ENCODE data around the gene SLC22A23. TPM values are rescaled to one million over a fixed set of nuclear protein-coding genes. Genes with fewer than 3 reads are reported as not detected.

Gene SLC22A23
- total and polyA plus RNA-seq, 2 experiments from 2014 or later, result 6.1 to 38.3 TPM

GRCh38 chr6:3358413-3359100 is 98.3 kb downstream of the SLC22A23 start:
- Mint-ChIP-seq H3K4me1 (peaks cover 70% of the 10 kb centered on the region), H3K36me3 (ENCODE audit: low read depth) (peaks cover 15% of the 10 kb centered on the region), H3K9me3 (peaks cover 3% of the 10 kb centered on the region; the same call in 1 of the 3 replicates), H3K27ac (peak overlapping the region; percentile 60), H3K27me3 (ENCODE audit: insufficient read depth, low read depth, poor library complexity) (peaks cover 23% of the 10 kb centered on the region), H3K4me3 (no peak overlapping the region)
- peaks cover 4% of the 10 kb centered on the region; the same call in 1 of the 2 replicates for H4K20me1 ChIP-seq (replicated peaks; ENCODE audit: insufficient read depth)
- 0 out of 2 replicates have a peak overlapping the region, but pooled peaks have one; percentile 92 for H3K27ac ChIP-seq (ENCODE audit: low read depth)
- peaks cover 28% of the 10 kb centered on the region for H3K4me1 ChIP-seq (ENCODE audit: insufficient read depth)
- H3K27me3 ChIP-seq (ENCODE audit: insufficient read depth), result no peaks in the 10 kb centered on the region
- TF ChIP-seq CTCF (conservative IDR thresholded peaks at IDR 0.05; ENCODE audit: low read depth in 2 of 2) (no peak), ETS1 (IDR thresholded peaks at IDR 0.05) (no peak), ZNF331 (CRISPR knock-in tag; IDR thresholded peaks at IDR 0.05; ENCODE audit: low read depth) (no peak), STAT1 (IDR thresholded peaks at IDR 0.05; ENCODE audit: unreplicated experiment) (no peak), ZNF114 (CRISPR knock-in tag; IDR thresholded peaks at IDR 0.05) (no peak), REST (IDR thresholded peaks at IDR 0.05; ENCODE audit: unreplicated experiment) (no peak), POLR2AphosphoS5 (IDR thresholded peaks at IDR 0.05; ENCODE audit: low read depth) (no peak), CREB1 (CRISPR knock-in tag; IDR thresholded peaks at IDR 0.05; ENCODE audit: low read depth) (no peak), EZH2phosphoT487 (IDR thresholded peaks at IDR 0.05; ENCODE audit: unreplicated experiment) (no peak), EZH2 (IDR thresholded peaks at IDR 0.05; ENCODE audit: low read depth, unreplicated experiment) (no peak), JUNB (IDR thresholded peaks at IDR 0.05; ENCODE audit: unreplicated experiment) (no peak), NANOG (IDR thresholded peaks at IDR 0.05; ENCODE audit: borderline replicate concordance) (no peak), ZNF462 (CRISPR knock-in tag; IDR thresholded peaks at IDR 0.05) (no peak)
- H3K79me2 ChIP-seq (replicated peaks; ENCODE audit: insufficient read depth), result peaks cover 30% of the 10 kb centered on the region
- no peak for ATAC-seq
- H2AFZ ChIP-seq, result no peak overlapping the region
- no peak overlapping the region for H3K4me3 ChIP-seq
- H3K9me2 ChIP-seq (ENCODE audit: insufficient read depth), result no peaks in the 10 kb centered on the region
- H3K36me3 ChIP-seq (ENCODE audit: insufficient read depth), result no peaks in the 10 kb centered on the region
- peaks cover 19% of the 10 kb centered on the region; the same call in 1 of the 2 replicates for H3F3A ChIP-seq (replicated peaks; ENCODE audit: low read depth)
- no peak for DNase-seq (ENCODE audit: low spot score)
- no peak overlapping the region for H3K4me2 ChIP-seq
